ENCODE results near the gene GATA5. TPM values are rescaled to one million over a fixed set of nuclear protein-coding genes. Genes with fewer than 3 reads are reported as not detected.

The GATA5 gene
- total RNA-seq, 4 donors from 2014 or later: 1.7 to 48.3 (median 39.5) TPM

GRCh38 chr20:62505337-62506045, 29.7 kb upstream of the GATA5 start:
- Histone ChIP-seq H3K36me3 (no peaks in the 10 kb centered on the region), H3K9me3 (no peaks in the 10 kb centered on the region), H3K4me3 (no peak overlapping the region), H3K4me1 (peaks cover 0 to 5% (median 0%) of the 10 kb centered on the region in 4 donors), H3K27me3 (no peaks in the 10 kb centered on the region), H3K27ac (no peak overlapping the region)
- no peak for DNase-seq
- TF ChIP-seq POLR2A (IDR thresholded peaks at IDR 0.05) (no peak), CTCF (IDR thresholded peaks at IDR 0.05) (no peak)

DNA sequence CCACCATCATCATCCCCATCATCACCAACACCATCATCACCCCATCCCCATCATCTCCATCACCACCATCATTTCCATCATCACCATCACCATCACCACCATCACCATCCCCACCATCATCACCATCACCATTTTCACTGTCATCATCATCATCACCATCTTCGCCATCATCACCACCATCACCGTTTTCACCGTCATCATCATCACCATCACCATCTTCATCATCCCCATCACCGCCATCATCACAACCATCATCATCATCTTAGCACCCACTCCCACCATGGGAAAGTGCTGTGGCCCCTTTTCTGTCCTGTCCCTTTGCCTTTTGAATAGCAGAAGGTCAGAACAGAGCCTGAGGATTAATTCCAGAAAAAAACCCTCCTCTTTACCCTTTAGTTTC, 28.5 kb upstream of the GATA5 start:
- Histone ChIP-seq H3K36me3 (no peaks in the 10 kb centered on the region), H3K27ac (no peak overlapping the region), H3K4me3 (no peak overlapping the region), H3K27me3 (no peaks in the 10 kb centered on the region), H3K9me3 (no peaks in the 10 kb centered on the region), H3K4me1 (peaks cover 0 to 5% (median 0%) of the 10 kb centered on the region in 4 donors)
- no peak for DNase-seq
- no peak for TF ChIP-seq CTCF (IDR thresholded peaks at IDR 0.05)
- no peak for TF ChIP-seq POLR2A (IDR thresholded peaks at IDR 0.05)

- DNase-seq: no peak
- Histone ChIP-seq H3K36me3 (no peaks in the 10 kb centered on the region), H3K4me1 (peaks cover 0 to 5% (median 0%) of the 10 kb centered on the region in 4 donors), H3K4me3 (no peak overlapping the region), H3K9me3 (no peaks in the 10 kb centered on the region), H3K27ac (no peak overlapping the region), H3K27me3 (no peaks in the 10 kb centered on the region)
- TF ChIP-seq POLR2A (IDR thresholded peaks at IDR 0.05) (no peak), CTCF (IDR thresholded peaks at IDR 0.05) (no peak)
Observed at GRCh38 chr20:62503401-62504178, 27.8 kb upstream of the GATA5 start.

- no peaks in the 10 kb centered on the region for H3K36me3 ChIP-seq
- H3K4me3 ChIP-seq: no peak overlapping the region
- H3K27ac ChIP-seq: peak overlapping the region in 1 of 4 donors; percentile 25
- no peak for DNase-seq
- no peaks in the 10 kb centered on the region for H3K27me3 ChIP-seq
- H3K4me1 ChIP-seq: peaks cover 0 to 5% (median 0%) of the 10 kb centered on the region in 4 donors
- no peaks in the 10 kb centered on the region for H3K9me3 ChIP-seq
- TF ChIP-seq POLR2A (IDR thresholded peaks at IDR 0.05) (no peak), CTCF (IDR thresholded peaks at IDR 0.05) (no peak)
Observed at GRCh38 chr20:62502496-62503095, 26.8 kb upstream of the GATA5 start.

DNA sequence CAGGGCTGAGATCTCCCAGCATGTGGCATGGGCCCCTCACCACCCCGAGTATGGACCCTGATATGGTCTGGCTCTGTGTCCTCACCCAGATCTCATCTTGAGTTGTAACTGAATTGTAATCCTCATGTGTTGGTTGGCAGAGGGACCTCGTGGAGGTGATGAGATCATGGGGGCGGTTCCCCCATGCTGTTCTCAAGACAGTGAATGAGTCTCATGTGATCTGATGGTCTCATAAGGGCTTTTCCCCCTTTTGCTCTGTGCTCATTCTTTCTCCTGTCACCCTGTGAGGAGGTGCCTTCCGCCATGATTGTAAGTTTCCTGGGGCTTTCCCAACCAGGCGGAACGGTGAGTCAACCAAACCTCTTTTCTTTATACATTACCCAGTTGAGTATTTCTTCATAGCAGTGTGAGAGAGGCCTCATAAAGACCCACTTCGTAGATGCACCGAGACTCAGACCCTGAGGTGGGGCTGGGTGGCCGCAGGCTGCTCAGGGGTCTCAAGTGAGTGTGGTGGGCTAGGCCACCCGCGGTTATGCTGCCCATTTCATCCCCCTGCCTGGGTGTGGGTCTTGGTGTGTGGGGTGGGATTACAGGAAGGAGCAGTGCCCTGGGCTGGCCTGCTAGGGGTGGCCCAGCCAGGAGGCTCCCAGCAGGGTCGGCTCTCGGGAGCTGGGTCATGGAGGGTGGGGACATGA, 26.2 kb upstream of the GATA5 start:
- Histone ChIP-seq H3K27me3 (no peaks in the 10 kb centered on the region), H3K36me3 (no peaks in the 10 kb centered on the region), H3K27ac (peak overlapping the region in 1 of 4 donors; percentile 25), H3K4me3 (no peak overlapping the region), H3K4me1 (peaks cover 0 to 5% (median 2%) of the 10 kb centered on the region in 4 donors), H3K9me3 (no peaks in the 10 kb centered on the region)
- TF ChIP-seq CTCF (IDR thresholded peaks at IDR 0.05): no peak
- TF ChIP-seq POLR2A (IDR thresholded peaks at IDR 0.05): no peak
- no peak for DNase-seq
